IPS-18c (cell line): ENCODE data around the gene ACADVL.

Experiments used
- H3K4me3 ChIP-seq: 2 replicates; pipeline ENCODE4 v1.7.0; 2013; ENCODE audit warnings: low read depth, mild to moderate bottlenecking, low read length, moderate library complexity; ENCODE audit not compliant: insufficient read depth
- H3K9me3 ChIP-seq: one replicate; pipeline ENCODE4 v1.6.1; 2013; ENCODE audit warnings: mild to moderate bottlenecking, low read length, moderate library complexity; ENCODE audit not compliant: control insufficient read depth, insufficient read depth

ACADVL gene

DNA sequence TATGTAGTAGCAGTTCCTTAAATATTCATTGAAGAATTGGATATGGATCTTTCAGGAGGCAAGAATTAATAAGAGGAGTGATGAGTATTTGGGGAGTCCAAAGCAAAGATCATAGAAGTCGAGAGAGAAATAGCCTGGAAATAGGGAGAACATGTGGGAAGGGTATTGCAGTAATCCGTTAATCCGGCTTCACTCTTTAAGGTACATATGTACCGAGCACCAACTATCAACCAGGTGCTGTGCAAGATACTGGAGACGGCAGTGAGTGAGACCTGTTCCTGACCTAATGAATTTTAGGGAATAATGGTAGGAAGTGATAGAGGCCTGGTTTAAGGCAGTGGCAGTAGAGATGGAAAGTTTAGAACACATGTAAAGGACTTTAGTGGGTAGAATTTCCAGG, 33.3 kb downstream of the ACADVL start:
- peak overlapping the region; percentile 87; the same call in 1 of the 2 replicates for H3K4me3 ChIP-seq
- peaks cover 2% of the 10 kb centered on the region for H3K9me3 ChIP-seq

- Histone ChIP-seq H3K4me3 (no peak overlapping the region), H3K9me3 (no peaks in the 10 kb centered on the region)
These were observed 34.8 kb downstream of the ACADVL start for GRCh38 chr17:7254511-7254910.

- Histone ChIP-seq H3K4me3 (no peak overlapping the region), H3K9me3 (no peaks in the 10 kb centered on the region)
These were observed 37.2 kb downstream of the ACADVL start for GRCh38 chr17:7256766-7257456.

- H3K9me3 ChIP-seq = peaks cover 2% of the 10 kb centered on the region
- H3K4me3 ChIP-seq = no peak overlapping the region
These were observed 39.2 kb downstream of the ACADVL start for GRCh38 chr17:7258731-7259554.

- Histone ChIP-seq H3K9me3 (peaks cover 2% of the 10 kb centered on the region), H3K4me3 (no peak overlapping the region)
These were observed 39.8 kb downstream of the ACADVL start for GRCh38 chr17:7259555-7259889.

DNA sequence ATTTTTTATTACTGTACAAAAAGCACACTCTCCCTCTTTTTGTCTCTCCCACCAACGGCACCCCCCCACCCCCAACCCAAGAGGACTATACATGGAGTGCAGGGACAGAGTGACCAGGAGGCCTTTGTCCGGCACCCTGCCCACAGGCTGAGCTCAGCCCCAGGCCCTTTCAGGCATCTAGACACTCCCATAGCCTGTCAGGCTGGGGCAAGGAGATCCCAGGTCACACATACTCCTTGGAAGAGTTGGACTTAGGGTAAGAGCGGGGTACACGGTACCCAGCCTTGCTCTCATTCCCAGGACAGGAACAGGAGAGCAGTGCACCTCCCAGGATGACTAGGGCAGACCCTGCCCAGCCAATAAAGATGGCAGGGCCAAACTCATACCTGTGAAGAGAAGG, 40.4 kb downstream of the ACADVL start:
- Histone ChIP-seq H3K9me3 (peaks cover 2% of the 10 kb centered on the region), H3K4me3 (peak overlapping the region; percentile 91)

DNA sequence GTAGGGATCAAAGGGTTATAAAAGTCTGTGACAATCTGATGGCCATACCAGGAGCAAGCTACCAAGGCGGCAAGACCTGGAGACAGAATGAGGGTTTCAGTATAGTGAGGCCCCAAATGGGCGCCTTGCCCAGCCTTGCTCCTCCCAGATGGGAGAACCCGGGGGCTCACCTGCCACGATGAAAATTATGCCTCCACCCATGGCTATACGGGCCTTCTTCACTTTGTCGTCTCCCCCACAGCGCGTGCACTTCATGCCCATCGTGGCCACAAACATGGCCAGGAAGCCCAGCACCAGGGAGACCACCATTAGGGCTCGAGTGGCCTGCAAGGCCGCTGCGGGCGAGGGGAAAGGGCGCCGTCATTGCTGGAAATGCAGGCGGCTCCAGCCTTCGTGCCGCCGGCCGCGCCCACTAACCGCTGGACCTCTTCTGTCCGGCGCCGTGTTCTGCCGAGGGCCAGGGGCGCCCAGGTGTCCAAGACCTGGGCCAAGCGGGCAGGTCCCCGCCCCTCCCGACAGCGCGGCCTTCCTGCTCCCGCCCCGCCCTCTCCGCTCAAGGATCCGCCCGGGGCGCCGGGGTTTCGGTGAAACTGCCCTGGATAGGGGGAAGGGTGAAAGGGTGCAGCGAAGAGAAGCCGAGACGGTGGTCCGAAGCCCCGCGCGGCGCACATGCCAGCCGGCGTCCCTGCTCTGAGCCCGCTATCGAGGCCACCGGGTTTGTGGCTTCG, 41.1 kb downstream of the ACADVL start:
- peak overlapping the region; percentile 91 for H3K4me3 ChIP-seq
- H3K9me3 ChIP-seq = peaks cover 2% of the 10 kb centered on the region

DNA sequence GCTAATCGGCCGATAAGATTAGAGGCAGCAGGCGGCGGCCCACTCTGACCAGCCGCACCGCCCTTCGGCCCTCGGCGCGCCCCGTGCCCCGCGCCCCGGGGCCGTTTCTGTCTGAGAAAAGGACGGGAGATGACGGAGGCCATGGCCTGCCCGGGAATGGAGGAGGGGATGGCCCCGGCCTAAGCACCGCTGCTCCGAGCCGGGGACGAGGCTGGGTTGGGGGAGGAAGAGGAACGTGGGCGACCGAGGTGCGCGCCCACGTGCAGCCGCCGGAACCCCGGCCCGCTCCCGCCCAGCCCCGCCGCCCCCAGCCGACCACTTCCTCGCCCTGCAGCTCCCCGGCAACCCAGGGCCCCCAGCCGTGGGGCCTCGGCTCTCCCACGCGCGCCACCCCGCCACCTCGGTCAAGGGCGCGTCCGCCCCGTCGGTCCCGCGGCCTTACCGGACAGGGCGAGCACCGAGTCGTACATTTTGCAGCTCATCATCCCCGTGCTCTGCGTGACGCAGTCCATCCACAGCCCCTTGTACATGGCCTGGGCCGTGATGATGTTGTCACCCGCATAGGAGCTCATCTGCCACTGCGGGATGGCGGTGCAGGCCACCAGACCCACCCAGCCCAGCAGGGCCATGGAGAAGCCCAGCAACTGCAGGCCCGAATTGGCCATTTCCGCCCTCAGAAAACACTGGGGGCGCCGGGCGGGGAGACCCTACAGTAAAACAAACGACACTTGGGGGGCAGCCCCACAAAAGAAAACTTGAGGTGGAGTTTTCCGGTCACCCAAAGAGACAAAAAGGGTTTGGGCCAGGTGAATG, 41.8 kb downstream of the ACADVL start:
- Histone ChIP-seq H3K9me3 (peaks cover 2% of the 10 kb centered on the region), H3K4me3 (peak overlapping the region; percentile 91)

DNA sequence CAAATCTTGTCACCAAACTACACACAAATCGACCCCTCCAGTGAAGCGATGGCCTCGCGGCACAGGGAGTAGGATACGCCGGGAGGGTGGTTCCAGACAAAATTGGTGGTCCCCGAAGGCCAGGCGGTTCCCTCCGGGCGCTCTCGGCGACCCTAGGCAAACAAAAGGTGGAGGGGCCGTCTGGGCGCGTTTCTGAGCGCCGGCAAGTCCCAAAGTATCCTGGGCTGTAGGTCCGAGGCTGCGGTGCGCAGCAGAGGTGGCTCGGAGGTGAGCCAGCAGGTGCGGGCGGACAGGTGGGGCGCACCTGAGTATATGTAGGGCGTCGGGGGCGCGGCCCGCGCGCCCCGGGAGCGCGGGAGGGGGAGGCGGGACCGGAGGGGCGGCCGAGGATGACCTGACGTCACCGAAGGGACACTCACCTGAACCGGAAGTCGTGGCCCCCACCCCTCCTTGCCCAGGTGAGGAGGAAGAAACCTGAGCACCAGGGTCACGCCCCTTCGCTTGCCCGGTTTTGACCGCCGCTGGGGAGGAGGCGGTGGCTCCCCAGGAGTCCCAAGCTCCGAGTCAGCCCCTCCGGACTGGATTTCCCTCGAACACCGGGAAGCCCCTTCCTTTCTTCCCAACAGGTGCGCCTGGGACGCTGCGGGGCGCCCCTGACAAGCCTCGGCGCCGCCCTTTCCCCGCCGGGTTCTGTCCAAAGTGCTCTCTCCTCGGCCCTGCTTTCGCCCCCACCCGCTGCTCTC, 42.6 kb downstream of the ACADVL start, which contains the start of gene CLDN7:
TSS of gene CLDN7 (minus strand) at position 287 of the 743 bp plus-strand sequence. CDS start 435 bp downstream, outside the sequence.
- H3K4me3 ChIP-seq = peak within 1 kb of the TSS; percentile 91

DNA sequence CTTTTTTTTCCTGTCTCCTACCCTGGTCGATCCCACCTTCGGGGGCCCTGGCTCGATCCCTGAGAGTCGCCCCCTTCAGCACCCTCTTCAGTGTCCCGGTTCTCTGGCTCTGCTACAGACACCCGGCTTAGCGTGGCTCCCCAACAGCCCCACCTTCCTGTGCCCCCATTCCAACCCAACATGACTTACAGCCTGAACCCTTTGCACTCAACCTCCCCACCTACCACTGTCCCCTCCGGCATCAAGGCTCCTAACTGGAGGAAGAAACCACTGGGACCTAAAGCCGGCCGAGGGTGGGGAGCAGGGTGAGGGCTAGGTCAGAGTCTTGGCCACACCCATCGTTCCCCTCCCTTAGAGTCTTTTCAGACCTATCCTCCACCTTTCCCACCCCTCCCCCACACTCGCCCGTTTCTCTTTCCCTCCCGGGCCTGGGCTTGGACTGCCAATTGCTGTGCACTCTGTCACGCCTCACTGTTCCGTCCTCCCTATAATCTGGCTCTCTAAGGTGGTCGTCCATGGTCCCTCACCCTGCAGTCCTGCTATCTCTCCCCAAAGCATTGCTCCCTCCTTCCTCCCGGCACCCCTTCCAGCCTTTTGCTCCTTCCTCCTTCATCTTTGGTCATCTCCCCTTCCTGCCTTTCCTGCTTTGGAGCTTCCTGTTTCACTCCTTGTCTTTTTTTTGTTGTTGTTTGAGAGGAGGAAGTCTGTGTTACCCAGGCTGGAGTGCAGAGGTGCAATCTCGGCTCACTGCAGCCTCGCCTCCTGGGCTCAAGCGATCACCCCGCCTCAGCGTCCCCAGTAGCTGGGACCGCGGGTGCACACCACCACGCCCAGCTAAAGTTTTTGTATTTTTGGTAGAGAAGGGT, 43.4 kb downstream of the ACADVL start:
- H3K4me3 ChIP-seq = peak overlapping the region; percentile 91
- peaks cover 2% of the 10 kb centered on the region for H3K9me3 ChIP-seq

More for the DNA sequence above, 42.6 kb downstream of the ACADVL start, which contains the start of gene CLDN7:
- H3K9me3 ChIP-seq = peaks cover 2% of the 10 kb centered on the region

DNA sequence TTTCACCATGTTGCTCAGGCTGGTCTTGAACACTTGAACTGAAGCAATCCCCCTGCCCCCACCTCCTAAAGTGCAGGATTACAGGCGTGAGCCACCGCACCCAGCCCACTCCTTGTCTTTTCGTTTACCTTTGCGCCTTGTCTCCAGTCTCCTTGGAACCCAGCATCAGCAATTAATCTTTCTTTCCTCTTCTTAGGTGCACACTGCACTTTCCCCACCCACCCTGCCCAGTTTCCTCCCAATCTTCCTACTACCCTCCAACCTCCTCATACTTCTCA, 44.0 kb downstream of the ACADVL start:
- H3K9me3 ChIP-seq = peaks cover 2% of the 10 kb centered on the region
- peak overlapping the region; percentile 91; the same call in 1 of the 2 replicates for H3K4me3 ChIP-seq

DNA sequence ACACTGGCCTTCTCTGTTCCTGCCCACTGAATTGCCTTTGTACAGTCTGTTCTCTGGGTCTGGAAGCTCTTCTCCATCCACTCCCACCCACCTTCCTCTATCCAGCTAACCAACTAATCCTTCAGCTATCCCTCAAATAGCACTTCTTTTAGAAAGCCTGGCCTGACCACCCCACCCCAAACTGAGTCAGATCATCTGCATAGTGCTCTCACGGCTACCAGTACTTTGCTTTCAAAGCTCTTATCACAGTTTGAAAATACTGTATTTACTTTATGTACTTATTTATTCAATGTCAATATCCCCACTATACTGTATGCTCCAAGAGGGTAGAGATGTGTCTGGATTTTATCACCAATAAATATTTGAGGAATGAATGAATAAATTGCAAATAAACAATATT, 47.0 kb downstream of the ACADVL start:
- Histone ChIP-seq H3K4me3 (no peak overlapping the region), H3K9me3 (peaks cover 2% of the 10 kb centered on the region)
